ENCODE data around the gene FIGLA.
"Not testable (repeated sequence)": the region's sequence is repeated elsewhere in the genome, so short reads cannot be mapped to it uniquely, and the experiment has no call there.

FIGLA gene

GRCh38 chr2:70748002-70748784 is 42.2 kb downstream of the FIGLA start:
- Mint-ChIP-seq H3K27me3 (no peaks in the 10 kb centered on the region), H3K4me1 (peaks cover 17% of the 10 kb centered on the region), H3K4me3 (no peak overlapping the region), H3K36me3 (peaks cover 15% of the 10 kb centered on the region), H3K27ac (no peak overlapping the region), H3K9me3 (peaks cover 4% of the 10 kb centered on the region)
- ATAC-seq, result no peak

- peaks cover 17% of the 10 kb centered on the region for H3K4me1 Mint-ChIP-seq
- no peaks in the 10 kb centered on the region for H3K27me3 Mint-ChIP-seq
- peaks cover 15% of the 10 kb centered on the region for H3K36me3 Mint-ChIP-seq
- H3K9me3 Mint-ChIP-seq, result peaks cover 4% of the 10 kb centered on the region
- no peak overlapping the region for H3K27ac Mint-ChIP-seq
- ATAC-seq, result no peak
- no peak overlapping the region for H3K4me3 Mint-ChIP-seq
These were observed 43.2 kb downstream of the FIGLA start for GRCh38 chr2:70747284-70747683.

GRCh38 chr2:70746094-70746974 is 44.1 kb downstream of the FIGLA start:
- H3K36me3 Mint-ChIP-seq, result peaks cover 18% of the 10 kb centered on the region
- no peak overlapping the region for H3K4me3 Mint-ChIP-seq
- peaks cover 4% of the 10 kb centered on the region for H3K9me3 Mint-ChIP-seq
- no peak for ATAC-seq
- H3K4me1 Mint-ChIP-seq, result peaks cover 17% of the 10 kb centered on the region
- H3K27ac Mint-ChIP-seq, result no peak overlapping the region
- no peaks in the 10 kb centered on the region for H3K27me3 Mint-ChIP-seq

- Mint-ChIP-seq H3K4me3 (no peak overlapping the region), H3K36me3 (peaks cover 25% of the 10 kb centered on the region), H3K27me3 (no peaks in the 10 kb centered on the region), H3K27ac (no peak overlapping the region), H3K4me1 (peaks cover 17% of the 10 kb centered on the region), H3K9me3 (peaks cover 4% of the 10 kb centered on the region)
- ATAC-seq, result no peak
These were observed 45.1 kb downstream of the FIGLA start for GRCh38 chr2:70745276-70745825.

GRCh38 chr2:70744397-70744796 is 46.0 kb downstream of the FIGLA start:
- H3K9me3 Mint-ChIP-seq, result peaks cover 8% of the 10 kb centered on the region
- no peak for ATAC-seq
- no peak overlapping the region for H3K27ac Mint-ChIP-seq
- no peak overlapping the region for H3K4me3 Mint-ChIP-seq
- no peaks in the 10 kb centered on the region for H3K27me3 Mint-ChIP-seq
- H3K36me3 Mint-ChIP-seq, result peaks cover 29% of the 10 kb centered on the region
- peaks cover 14% of the 10 kb centered on the region for H3K4me1 Mint-ChIP-seq

GRCh38 chr2:70743677-70744076 is 46.8 kb downstream of the FIGLA start:
- H3K4me3 Mint-ChIP-seq, result no peak overlapping the region
- H3K27ac Mint-ChIP-seq, result no peak overlapping the region
- no peaks in the 10 kb centered on the region for H3K27me3 Mint-ChIP-seq
- ATAC-seq, result no peak
- peaks cover 8% of the 10 kb centered on the region for H3K9me3 Mint-ChIP-seq
- H3K4me1 Mint-ChIP-seq, result peaks cover 8% of the 10 kb centered on the region
- H3K36me3 Mint-ChIP-seq, result peaks cover 31% of the 10 kb centered on the region

- Mint-ChIP-seq H3K27ac (no peak overlapping the region), H3K36me3 (peaks cover 31% of the 10 kb centered on the region), H3K27me3 (no peaks in the 10 kb centered on the region), H3K4me1 (peaks cover 12% of the 10 kb centered on the region), H3K9me3 (peaks cover 8% of the 10 kb centered on the region), H3K4me3 (no peak overlapping the region)
- ATAC-seq, result no peak
These were observed 47.4 kb downstream of the FIGLA start for GRCh38 chr2:70743068-70743467.

GRCh38 chr2:70739492-70739891 is 51.0 kb downstream of the FIGLA start:
- Mint-ChIP-seq H3K36me3 (peaks cover 26% of the 10 kb centered on the region), H3K4me1 (peaks cover 24% of the 10 kb centered on the region)
- not testable (repeated sequence) for H3K4me3 Mint-ChIP-seq, ATAC-seq, H3K27ac Mint-ChIP-seq, H3K27me3 Mint-ChIP-seq, H3K9me3 Mint-ChIP-seq

GRCh38 chr2:70738159-70738558 is 52.3 kb downstream of the FIGLA start:
- Mint-ChIP-seq H3K27me3 (no peaks in the 10 kb centered on the region), H3K36me3 (peaks cover 21% of the 10 kb centered on the region), H3K4me1 (peaks cover 29% of the 10 kb centered on the region), H3K4me3 (no peak overlapping the region), H3K27ac (no peak overlapping the region), H3K9me3 (peaks cover 6% of the 10 kb centered on the region)
- no peak for ATAC-seq

GRCh38 chr2:70735071-70735470 is 55.4 kb downstream of the FIGLA start:
- Mint-ChIP-seq H3K9me3 (peaks cover 6% of the 10 kb centered on the region), H3K27me3 (no peaks in the 10 kb centered on the region), H3K27ac (no peak overlapping the region), H3K36me3 (peaks cover 11% of the 10 kb centered on the region), H3K4me3 (no peak overlapping the region), H3K4me1 (peaks cover 36% of the 10 kb centered on the region)
- peak; percentile 34 for ATAC-seq

GRCh38 chr2:70733646-70734180 is 56.7 kb downstream of the FIGLA start:
- peaks cover 3% of the 10 kb centered on the region for H3K9me3 Mint-ChIP-seq
- no peak overlapping the region for H3K27ac Mint-ChIP-seq
- no peak overlapping the region for H3K4me3 Mint-ChIP-seq
- ATAC-seq, result no peak
- no peaks in the 10 kb centered on the region for H3K27me3 Mint-ChIP-seq
- H3K4me1 Mint-ChIP-seq, result peaks cover 35% of the 10 kb centered on the region
- H3K36me3 Mint-ChIP-seq, result peaks cover 5% of the 10 kb centered on the region

- no peak overlapping the region for H3K27ac Mint-ChIP-seq
- H3K36me3 Mint-ChIP-seq, result peaks cover 5% of the 10 kb centered on the region
- H3K4me3 Mint-ChIP-seq, result no peak overlapping the region
- no peaks in the 10 kb centered on the region for H3K27me3 Mint-ChIP-seq
- H3K9me3 Mint-ChIP-seq, result peaks cover 3% of the 10 kb centered on the region
- ATAC-seq, result no peak
- peaks cover 31% of the 10 kb centered on the region for H3K4me1 Mint-ChIP-seq
These were observed 57.4 kb downstream of the FIGLA start for GRCh38 chr2:70732766-70733645.

- Mint-ChIP-seq H3K4me1 (peaks cover 22% of the 10 kb centered on the region), H3K9me3 (no peaks in the 10 kb centered on the region), H3K4me3 (no peak overlapping the region), H3K27ac (no peak overlapping the region), H3K36me3 (no peaks in the 10 kb centered on the region), H3K27me3 (no peaks in the 10 kb centered on the region)
- no peak for ATAC-seq
These were observed 59.7 kb downstream of the FIGLA start for GRCh38 chr2:70730730-70731129.

GRCh38 chr2:70729647-70730046 is 60.8 kb downstream of the FIGLA start:
- H3K27ac Mint-ChIP-seq, result no peak overlapping the region
- H3K4me3 Mint-ChIP-seq, result no peak overlapping the region
- H3K9me3 Mint-ChIP-seq, result no peaks in the 10 kb centered on the region
- ATAC-seq, result no peak
- no peaks in the 10 kb centered on the region for H3K27me3 Mint-ChIP-seq
- H3K4me1 Mint-ChIP-seq, result peaks cover 18% of the 10 kb centered on the region
- no peaks in the 10 kb centered on the region for H3K36me3 Mint-ChIP-seq
